ENCODE data around the gene PCBP3.
"Not testable (repeated sequence)": the region's sequence is repeated elsewhere in the genome, so short reads cannot be mapped to it uniquely, and the experiment has no call there.

The PCBP3 gene

GRCh38 chr21:45678790-45679189, 35.3 kb downstream of the PCBP3 start:
- not testable (repeated sequence) for DNase-seq (ENCODE audit: low read depth in 2 of 2)

GRCh38 chr21:45680215-45680614, 36.7 kb downstream of the PCBP3 start:
- DNase-seq (ENCODE audit: low read depth in 2 of 2): no peak

- DNase-seq (ENCODE audit: low read depth in 2 of 2): no peak
Observed at GRCh38 chr21:45695086-45695485, 51.6 kb downstream of the PCBP3 start.

- no peak for DNase-seq (ENCODE audit: low read depth in 2 of 2)
Observed at GRCh38 chr21:45698493-45699184, 55.1 kb downstream of the PCBP3 start.

GRCh38 chr21:45699251-45699942, 55.9 kb downstream of the PCBP3 start:
- DNase-seq (ENCODE audit: low read depth in 2 of 2): no peak

- DNase-seq (ENCODE audit: low read depth in 2 of 2): no peak
Observed at GRCh38 chr21:45699966-45700365, 56.4 kb downstream of the PCBP3 start.

- no peak for DNase-seq (ENCODE audit: low read depth in 2 of 2)
Observed at GRCh38 chr21:45700461-45700860, 56.9 kb downstream of the PCBP3 start.

GRCh38 chr21:45704311-45705108, 61.0 kb downstream of the PCBP3 start:
- no peak for DNase-seq (ENCODE audit: low read depth in 2 of 2)

GRCh38 chr21:45706299-45706698, 62.8 kb downstream of the PCBP3 start:
- DNase-seq (ENCODE audit: low read depth in 2 of 2): no peak

- no peak for DNase-seq (ENCODE audit: low read depth in 2 of 2)
Observed at GRCh38 chr21:45709173-45709572, 65.6 kb downstream of the PCBP3 start.

- DNase-seq (ENCODE audit: low read depth in 2 of 2): no peak
Observed at GRCh38 chr21:45709696-45710268, 66.3 kb downstream of the PCBP3 start.

- DNase-seq (ENCODE audit: low read depth in 2 of 2): not testable (repeated sequence)
Observed at GRCh38 chr21:45710306-45710705, 66.8 kb downstream of the PCBP3 start.

GRCh38 chr21:45713613-45714012, 70.1 kb downstream of the PCBP3 start:
- no peak for DNase-seq (ENCODE audit: low read depth in 2 of 2)

- DNase-seq (ENCODE audit: low read depth in 2 of 2): no peak
Observed at GRCh38 chr21:45715441-45715840, 71.9 kb downstream of the PCBP3 start.

GRCh38 chr21:45718413-45718812, 74.9 kb downstream of the PCBP3 start:
- DNase-seq (ENCODE audit: low read depth in 2 of 2): no peak

GRCh38 chr21:45719177-45719802, 75.8 kb downstream of the PCBP3 start:
- DNase-seq (ENCODE audit: low read depth in 2 of 2): no peak

GRCh38 chr21:45720204-45720603, 76.7 kb downstream of the PCBP3 start:
- not testable (repeated sequence) for DNase-seq (ENCODE audit: low read depth in 2 of 2)

- DNase-seq (ENCODE audit: low read depth in 2 of 2): no peak
Observed at GRCh38 chr21:45721671-45722070, 78.1 kb downstream of the PCBP3 start.

GRCh38 chr21:45723049-45723958, 79.8 kb downstream of the PCBP3 start:
- DNase-seq (ENCODE audit: low read depth in 2 of 2): no peak

- no peak for DNase-seq (ENCODE audit: low read depth in 2 of 2)
Observed at GRCh38 chr21:45724345-45724961, 80.9 kb downstream of the PCBP3 start.
